K562 (cell line): Measurements from ENCODE around the gene MTOR. TPM values are rescaled to one million over a fixed set of nuclear protein-coding genes. Genes with fewer than 3 reads are reported as not detected.

Experiments
- ARID1B ChIP-seq: fragments of 450-650 bp; IDR thresholded peaks from 2 replicates; pipeline ENCODE4 v1.6.1; 2016; ENCODE audit warnings: antibody characterized with exemption, mild to moderate bottlenecking, inconsistent platforms
- C11orf30 ChIP-seq: fragments of 450-650 bp; IDR thresholded peaks from 2 replicates; pipeline ENCODE4 v1.6.1; 2016; ENCODE audit warnings: low read depth, mild to moderate bottlenecking
- EWSR1 ChIP-seq: fragments of 450-650 bp; IDR thresholded peaks from 2 replicates; pipeline ENCODE4 v1.6.1; 2018; ENCODE audit warnings: borderline replicate concordance, mild to moderate bottlenecking, low read depth, moderate library complexity; ENCODE audit not compliant: partially characterized antibody
- FOXK1 ChIP-seq: sonication (generic); formaldehyde crosslinking; IDR thresholded peaks from 2 replicates; pipeline ENCODE4 v1.8.0; 2022; ENCODE audit warnings: missing genetic modification reagents, mild to moderate bottlenecking, borderline replicate concordance
- HSF4 ChIP-seq: fragments of 250-450 bp; sonication (Bioruptor Pico); IDR thresholded peaks from 2 replicates; pipeline ENCODE4 v2.1.2; 2022; ENCODE audit warnings: mild to moderate bottlenecking, moderate library complexity, borderline replicate concordance
- MAZ ChIP-seq, 2 experiments: fragments of 450-650 bp in 1 of 2; sonication (generic) in 1 of 2; formaldehyde crosslinking; IDR thresholded peaks in 1 of 2; conservative IDR thresholded peaks in 1 of 2; 2 replicates each; pipeline versions ENCODE4 v1.4.0 to v1.5.0; 2020; ENCODE audit warnings: mild to moderate bottlenecking in 1 of 2, missing genetic modification reagents in 1 of 2
- NFE2L1 ChIP-seq: fragments of 450-650 bp; IDR thresholded peaks from 2 replicates; pipeline ENCODE4 v1.6.1; 2016; ENCODE audit warnings: missing genetic modification characterization, low read depth, mild to moderate bottlenecking, missing compliant biosample characterization, moderate library complexity, borderline replicate concordance
- NRF1 ChIP-seq, 2 experiments: fragments of 450-650 bp; IDR thresholded peaks in 1 of 2; conservative IDR thresholded peaks in 1 of 2; 2 replicates each; pipeline ENCODE4 v1.6.1; 2014; ENCODE audit warnings: mild to moderate bottlenecking in 2 of 2
- POLR2G ChIP-seq: fragments of 200-400 bp; formaldehyde crosslinking; IDR thresholded peaks from 2 replicates; pipeline ENCODE4 v1.6.1; 2017; ENCODE audit warnings: low read depth, mild to moderate bottlenecking, antibody characterized with exemption, low read length, moderate library complexity
- SUPT5H ChIP-seq: fragments of 450-650 bp; IDR thresholded peaks from 2 replicates; pipeline ENCODE4 v1.6.1; 2016
- TEAD1 ChIP-seq, 2 experiments: fragments of 450-650 bp in 1 of 2; sonication (generic) in 1 of 2; formaldehyde crosslinking; IDR thresholded peaks; 2 replicates each; pipeline versions ENCODE4 v1.4.0 to v1.8.0; 2020 to 2022; ENCODE audit warnings: mild to moderate bottlenecking in 2 of 2, missing genetic modification reagents in 1 of 2
- ZNF12 ChIP-seq: sonication (generic); formaldehyde crosslinking; IDR thresholded peaks from 2 replicates; pipeline ENCODE4 v1.4.0; 2020; ENCODE audit warnings: mild to moderate bottlenecking, missing genetic modification reagents
- ZNF431 ChIP-seq: sonication (generic); formaldehyde crosslinking; IDR thresholded peaks from 2 replicates; pipeline ENCODE4 v1.8.0; 2022; ENCODE audit warnings: mild to moderate bottlenecking, missing genetic modification reagents
- ZNF699 ChIP-seq: fragments of 250-450 bp; sonication (Bioruptor Pico); IDR thresholded peaks from 2 replicates; pipeline ENCODE4 v1.8.0; 2021; ENCODE audit warnings: mild to moderate bottlenecking, moderate library complexity; ENCODE audit not compliant: insufficient replicate concordance
- polyA plus RNA-seq, 8 experiments: library from polyadenylated mRNA; depleted of rRNA in 4 of 8; stranded (reverse) in 5 of 8; unstranded in 3 of 8; fragments of >200 nt; fragmentation: Nextera tagmentation in 2 of 8; fragmentation: Illumina TruSeq in 1 of 8; extraction: Ambion mirVana in 2 of 8; extraction: Trizol in 1 of 8; gene quantifications; 2 replicates each; pipeline versions ENCODE4 v1.2.1 to v1.2.3, GENCODE V29; 2011 to 2014; ENCODE audit warnings: inconsistent platforms in 1 of 8, missing spikeins in 1 of 8
- total RNA-seq, 7 experiments: library from RNA; depleted of rRNA in 6 of 7; stranded (reverse); fragments of >200 nt in 6 of 7; fragmentation: Illumina TruSeq in 2 of 7; extraction: Trizol in 2 of 7; gene quantifications; 2 replicates each; pipeline versions ENCODE4 v1.2.1 to v1.2.3, GENCODE V29; 2011 to 2021; ENCODE audit warnings: low replicate concordance in 1 of 7
- TF ChIP-seq, protein P1 (sequence below): sonication (generic); formaldehyde crosslinking; IDR thresholded peaks from 2 replicates; pipeline ENCODE4 v1.8.1; 2023; ENCODE audit warnings: mild to moderate bottlenecking, missing genetic modification reagents
- TF ChIP-seq, protein P2 (sequence below): fragments of 250-450 bp; sonication (Bioruptor Pico); IDR thresholded peaks from 2 replicates; pipeline ENCODE4 v1.8.0; 2022; ENCODE audit warnings: moderate library complexity, mild to moderate bottlenecking, inconsistent platforms
- TF ChIP-seq, protein P3 (sequence below), 2 experiments: fragments of 450-650 bp; conservative IDR thresholded peaks; 2 replicates each; pipeline ENCODE4 v1.6.1; 2017; ENCODE audit warnings: mild to moderate bottlenecking in 2 of 2, moderate library complexity in 2 of 2
- TF ChIP-seq, protein P4 (sequence below): sonication (generic); formaldehyde crosslinking; IDR thresholded peaks from 2 replicates; pipeline ENCODE4 v1.9.0; 2022; ENCODE audit warnings: mild to moderate bottlenecking, missing genetic modification reagents
- TF ChIP-seq, protein P5 (sequence below): fragments of 450-650 bp; IDR thresholded peaks from 2 replicates; pipeline ENCODE4 v1.6.1; 2017; ENCODE audit warnings: mild to moderate bottlenecking, moderate library complexity

MTOR gene
- total and polyA plus RNA-seq, 9 of the 15 experiments (the other 6 are each of a cell fraction or from before 2014, with no cell fraction given), result 11.4 to 71.4 (median 52.2) TPM

DNA sequence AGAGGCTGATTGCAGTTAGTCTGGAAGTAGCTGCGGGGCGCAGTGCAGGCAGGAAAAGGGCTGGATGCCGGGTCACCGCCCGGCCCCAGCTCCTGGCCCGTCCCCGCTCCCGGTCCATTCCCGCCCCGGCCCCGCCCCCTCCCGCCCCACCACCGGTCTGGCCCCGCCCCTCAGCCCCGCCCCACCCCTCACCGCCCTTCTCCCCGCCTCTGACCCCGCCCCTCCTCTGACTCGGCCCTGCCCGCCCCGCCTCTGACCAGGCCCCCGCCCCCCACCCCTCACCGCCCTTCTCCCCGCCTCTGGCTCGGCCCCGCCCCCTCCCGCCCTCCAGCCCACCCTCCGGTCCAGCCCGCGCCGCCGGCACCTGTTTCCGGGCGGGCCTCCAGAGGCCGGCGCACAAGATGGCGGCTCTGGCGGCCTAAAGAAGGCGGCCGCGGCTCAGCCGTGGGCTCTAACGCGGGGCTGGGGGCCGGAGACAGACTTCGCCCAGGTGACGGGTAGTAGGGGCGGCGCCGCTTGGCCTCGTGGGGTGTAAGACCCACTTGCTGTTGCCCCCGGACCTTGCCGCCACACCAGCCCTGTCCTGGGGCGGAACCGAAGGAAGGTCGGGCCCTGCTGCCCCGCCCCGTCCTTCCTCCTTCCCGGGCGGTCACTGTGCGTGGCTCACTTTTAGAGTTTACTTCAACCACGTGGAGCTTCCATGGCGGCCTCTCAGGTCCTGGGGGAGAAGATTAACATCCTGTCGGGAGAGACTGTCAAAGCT, 10.7 kb upstream of the MTOR start, which contains the start of gene UBIAD1 (continued):
- TF ChIP-seq, protein P1, sequence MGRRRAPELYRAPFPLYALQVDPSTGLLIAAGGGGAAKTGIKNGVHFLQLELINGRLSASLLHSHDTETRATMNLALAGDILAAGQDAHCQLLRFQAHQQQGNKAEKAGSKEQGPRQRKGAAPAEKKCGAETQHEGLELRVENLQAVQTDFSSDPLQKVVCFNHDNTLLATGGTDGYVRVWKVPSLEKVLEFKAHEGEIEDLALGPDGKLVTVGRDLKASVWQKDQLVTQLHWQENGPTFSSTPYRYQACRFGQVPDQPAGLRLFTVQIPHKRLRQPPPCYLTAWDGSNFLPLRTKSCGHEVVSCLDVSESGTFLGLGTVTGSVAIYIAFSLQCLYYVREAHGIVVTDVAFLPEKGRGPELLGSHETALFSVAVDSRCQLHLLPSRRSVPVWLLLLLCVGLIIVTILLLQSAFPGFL (CRISPR knock-in tag), result no peak
- TF ChIP-seq, protein P2, sequence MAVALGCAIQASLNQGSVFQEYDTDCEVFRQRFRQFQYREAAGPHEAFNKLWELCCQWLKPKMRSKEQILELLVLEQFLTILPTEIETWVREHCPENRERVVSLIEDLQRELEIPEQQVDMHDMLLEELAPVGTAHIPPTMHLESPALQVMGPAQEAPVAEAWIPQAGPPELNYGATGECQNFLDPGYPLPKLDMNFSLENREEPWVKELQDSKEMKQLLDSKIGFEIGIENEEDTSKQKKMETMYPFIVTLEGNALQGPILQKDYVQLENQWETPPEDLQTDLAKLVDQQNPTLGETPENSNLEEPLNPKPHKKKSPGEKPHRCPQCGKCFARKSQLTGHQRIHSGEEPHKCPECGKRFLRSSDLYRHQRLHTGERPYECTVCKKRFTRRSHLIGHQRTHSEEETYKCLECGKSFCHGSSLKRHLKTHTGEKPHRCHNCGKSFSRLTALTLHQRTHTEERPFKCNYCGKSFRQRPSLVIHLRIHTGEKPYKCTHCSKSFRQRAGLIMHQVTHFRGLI (CRISPR knock-in tag), result no peak
- TF ChIP-seq HSF4 (CRISPR knock-in tag) (no peak), FOXK1 (CRISPR knock-in tag) (no peak), SUPT5H (peak; percentile 95), ZNF431 (peak; percentile 29; the same call in 1 of the 2 replicates), ZNF699 (no peak), NRF1 (conservative IDR thresholded peaks at IDR 0.05 in 1 of 2, IDR thresholded peaks at IDR 0.05 in 1 of 2) (peak; percentile 35 to 45; a peak in 2 of 4 replicates), ARID1B (peak; percentile 50), TEAD1 (CRISPR knock-in tag; IDR thresholded peaks at IDR 0.05) (peak; percentile 17 to 59; a peak in 1 of 4 replicates), POLR2G (peak; percentile 95), EWSR1 (no peak), MAZ (CRISPR knock-in tag; conservative IDR thresholded peaks at IDR 0.05 in 1 of 2, IDR thresholded peaks at IDR 0.05 in 1 of 2) (peak; percentile 92 to 94), ZNF12 (CRISPR knock-in tag) (no peak), NFE2L1 (tag) (no peak), C11orf30 (peak; percentile 99)
- TF ChIP-seq, protein P3, sequence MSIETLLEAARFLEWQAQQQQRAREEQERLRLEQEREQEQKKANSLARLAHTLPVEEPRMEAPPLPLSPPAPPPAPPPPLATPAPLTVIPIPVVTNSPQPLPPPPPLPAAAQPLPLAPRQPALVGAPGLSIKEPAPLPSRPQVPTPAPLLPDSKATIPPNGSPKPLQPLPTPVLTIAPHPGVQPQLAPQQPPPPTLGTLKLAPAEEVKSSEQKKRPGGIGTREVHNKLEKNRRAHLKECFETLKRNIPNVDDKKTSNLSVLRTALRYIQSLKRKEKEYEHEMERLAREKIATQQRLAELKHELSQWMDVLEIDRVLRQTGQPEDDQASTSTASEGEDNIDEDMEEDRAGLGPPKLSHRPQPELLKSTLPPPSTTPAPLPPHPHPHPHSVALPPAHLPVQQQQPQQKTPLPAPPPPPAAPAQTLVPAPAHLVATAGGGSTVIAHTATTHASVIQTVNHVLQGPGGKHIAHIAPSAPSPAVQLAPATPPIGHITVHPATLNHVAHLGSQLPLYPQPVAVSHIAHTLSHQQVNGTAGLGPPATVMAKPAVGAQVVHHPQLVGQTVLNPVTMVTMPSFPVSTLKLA (conservative IDR thresholded peaks at IDR 0.05), result peak; percentile 99 to 100
- TF ChIP-seq, protein P4, sequence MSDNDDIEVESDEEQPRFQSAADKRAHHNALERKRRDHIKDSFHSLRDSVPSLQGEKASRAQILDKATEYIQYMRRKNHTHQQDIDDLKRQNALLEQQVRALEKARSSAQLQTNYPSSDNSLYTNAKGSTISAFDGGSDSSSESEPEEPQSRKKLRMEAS (CRISPR knock-in tag), result peak; percentile 98
- TF ChIP-seq, protein P5, sequence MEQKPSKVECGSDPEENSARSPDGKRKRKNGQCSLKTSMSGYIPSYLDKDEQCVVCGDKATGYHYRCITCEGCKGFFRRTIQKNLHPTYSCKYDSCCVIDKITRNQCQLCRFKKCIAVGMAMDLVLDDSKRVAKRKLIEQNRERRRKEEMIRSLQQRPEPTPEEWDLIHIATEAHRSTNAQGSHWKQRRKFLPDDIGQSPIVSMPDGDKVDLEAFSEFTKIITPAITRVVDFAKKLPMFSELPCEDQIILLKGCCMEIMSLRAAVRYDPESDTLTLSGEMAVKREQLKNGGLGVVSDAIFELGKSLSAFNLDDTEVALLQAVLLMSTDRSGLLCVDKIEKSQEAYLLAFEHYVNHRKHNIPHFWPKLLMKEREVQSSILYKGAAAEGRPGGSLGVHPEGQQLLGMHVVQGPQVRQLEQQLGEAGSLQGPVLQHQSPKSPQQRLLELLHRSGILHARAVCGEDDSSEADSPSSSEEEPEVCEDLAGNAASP, result no peak
